MM.1S (cell line): Measurements from ENCODE around the gene GFOD1.

Experiments
- EZH2 ChIP-seq: fragments of 300-600 bp; sonication (generic); optimal IDR thresholded peaks from 2 replicates; pipeline ENCODE3; 2017; ENCODE audit warnings: low read depth, mild to moderate bottlenecking, antibody characterized with exemption, low read length, mixed read lengths
- EZH2phosphoT487 ChIP-seq: fragments of 300-600 bp; sonication (generic); IDR thresholded peaks from 2 replicates; pipeline ENCODE4 v1.6.1; 2018; ENCODE audit warnings: antibody characterized with exemption, low read length
- TF ChIP-seq, protein P1 (sequence below): fragments of 300-600 bp; sonication (generic); IDR thresholded peaks from 2 replicates; pipeline ENCODE4 v1.5.1; 2016; ENCODE audit warnings: antibody characterized with exemption, low read length, mixed read lengths

DNA sequence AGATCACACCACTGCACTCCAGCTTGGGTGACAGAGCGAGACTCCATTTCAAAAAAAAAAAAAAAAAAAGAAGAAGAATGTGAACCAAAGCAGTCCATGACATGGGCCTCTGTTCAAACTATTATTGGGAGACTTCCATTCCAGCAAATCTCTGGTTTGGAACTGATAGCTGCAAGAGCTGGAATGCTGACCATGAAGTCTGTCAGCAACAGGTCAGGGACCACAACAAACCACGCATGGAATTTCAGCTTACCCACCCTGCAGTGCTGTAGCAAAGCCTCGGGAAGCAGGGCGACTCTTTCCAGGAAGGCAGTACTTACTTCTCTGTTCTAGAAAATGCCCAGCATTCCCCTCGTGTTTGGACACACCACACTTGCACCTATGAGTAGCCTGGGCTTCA, 125.0 kb downstream of the GFOD1 start:
- TF ChIP-seq EZH2phosphoT487, result no peak
- TF ChIP-seq, protein P1, sequence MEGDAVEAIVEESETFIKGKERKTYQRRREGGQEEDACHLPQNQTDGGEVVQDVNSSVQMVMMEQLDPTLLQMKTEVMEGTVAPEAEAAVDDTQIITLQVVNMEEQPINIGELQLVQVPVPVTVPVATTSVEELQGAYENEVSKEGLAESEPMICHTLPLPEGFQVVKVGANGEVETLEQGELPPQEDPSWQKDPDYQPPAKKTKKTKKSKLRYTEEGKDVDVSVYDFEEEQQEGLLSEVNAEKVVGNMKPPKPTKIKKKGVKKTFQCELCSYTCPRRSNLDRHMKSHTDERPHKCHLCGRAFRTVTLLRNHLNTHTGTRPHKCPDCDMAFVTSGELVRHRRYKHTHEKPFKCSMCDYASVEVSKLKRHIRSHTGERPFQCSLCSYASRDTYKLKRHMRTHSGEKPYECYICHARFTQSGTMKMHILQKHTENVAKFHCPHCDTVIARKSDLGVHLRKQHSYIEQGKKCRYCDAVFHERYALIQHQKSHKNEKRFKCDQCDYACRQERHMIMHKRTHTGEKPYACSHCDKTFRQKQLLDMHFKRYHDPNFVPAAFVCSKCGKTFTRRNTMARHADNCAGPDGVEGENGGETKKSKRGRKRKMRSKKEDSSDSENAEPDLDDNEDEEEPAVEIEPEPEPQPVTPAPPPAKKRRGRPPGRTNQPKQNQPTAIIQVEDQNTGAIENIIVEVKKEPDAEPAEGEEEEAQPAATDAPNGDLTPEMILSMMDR, result no peak
- TF ChIP-seq EZH2, result no peak
